ENCODE data around the gene GJD4.

- TF ChIP-seq POLR2A (IDR thresholded peaks at IDR 0.05; ENCODE audit: low read depth, low read length) (no peak), POLR2AphosphoS5 (IDR thresholded peaks at IDR 0.05; ENCODE audit: low read depth, low read length) (no peak), TAF1 (IDR thresholded peaks at IDR 0.05; ENCODE audit: borderline replicate concordance, low read depth, low read length) (no peak)
These were observed 35.9 kb upstream of the GJD4 start for GRCh38 chr10:35569111-35569707.

Data from GM12892 (cell line).